GM18498 (cell line): ENCODE measurements around the gene HCLS1.
"Not testable (repeated sequence)": the region's sequence is repeated elsewhere in the genome, so short reads cannot be mapped to it uniquely, and the experiment has no call there.

Experiments used
- ATAC-seq: cut with Tn5 transposase; IDR thresholded peaks from one replicate; pipeline ENCODE4 v1.9.1; 2021; ENCODE audit warnings: mild to moderate bottlenecking, moderate library complexity; ENCODE audit not compliant: unreplicated experiment

The HCLS1 gene, protein sequence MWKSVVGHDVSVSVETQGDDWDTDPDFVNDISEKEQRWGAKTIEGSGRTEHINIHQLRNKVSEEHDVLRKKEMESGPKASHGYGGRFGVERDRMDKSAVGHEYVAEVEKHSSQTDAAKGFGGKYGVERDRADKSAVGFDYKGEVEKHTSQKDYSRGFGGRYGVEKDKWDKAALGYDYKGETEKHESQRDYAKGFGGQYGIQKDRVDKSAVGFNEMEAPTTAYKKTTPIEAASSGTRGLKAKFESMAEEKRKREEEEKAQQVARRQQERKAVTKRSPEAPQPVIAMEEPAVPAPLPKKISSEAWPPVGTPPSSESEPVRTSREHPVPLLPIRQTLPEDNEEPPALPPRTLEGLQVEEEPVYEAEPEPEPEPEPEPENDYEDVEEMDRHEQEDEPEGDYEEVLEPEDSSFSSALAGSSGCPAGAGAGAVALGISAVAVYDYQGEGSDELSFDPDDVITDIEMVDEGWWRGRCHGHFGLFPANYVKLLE

DNA sequence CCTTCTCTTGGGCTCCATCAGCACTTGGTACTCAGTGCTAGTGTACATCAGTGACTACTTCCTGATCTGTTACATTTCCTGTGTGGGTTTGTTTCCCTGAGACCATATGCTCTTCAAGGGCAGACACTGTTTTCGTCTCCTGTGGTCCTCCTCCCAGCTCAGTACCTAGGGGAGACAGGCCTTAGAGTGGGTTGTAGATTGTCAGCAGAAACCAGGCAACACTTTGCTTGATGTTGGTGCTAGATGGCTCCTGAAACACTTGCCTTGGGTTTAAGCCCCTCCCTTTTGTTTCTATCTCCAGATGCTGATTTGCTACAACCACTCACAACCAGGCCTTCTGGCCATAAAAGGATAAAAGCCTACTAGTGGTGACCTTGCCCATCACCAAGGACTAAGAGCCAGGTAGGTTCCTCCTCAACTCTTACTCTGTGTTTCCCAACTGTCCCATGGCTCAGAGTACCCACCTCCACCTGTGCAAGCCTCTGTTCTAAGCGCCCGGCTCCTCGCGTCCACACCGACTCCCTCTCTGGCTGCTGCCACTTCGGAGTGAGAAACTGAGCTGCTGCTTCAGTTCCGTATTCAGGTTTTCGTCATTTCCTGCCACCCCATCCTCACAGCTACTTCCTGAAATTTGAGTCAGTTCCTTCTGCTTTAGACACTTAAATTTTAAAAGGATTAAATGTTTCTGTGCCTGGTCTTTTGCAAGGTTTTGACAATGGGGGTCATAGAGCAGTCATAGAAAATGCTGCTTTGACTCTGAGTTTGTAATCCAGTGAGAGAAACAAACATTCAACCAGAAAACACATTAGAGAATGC, at the start of gene HCLS1:
Gene HCLS1, minus strand, starts transcription at position 548 of the 816 bp plus-strand sequence. CDS start 2,556 bp downstream, outside the sequence.
- ATAC-seq: peak; percentile 85

DNA sequence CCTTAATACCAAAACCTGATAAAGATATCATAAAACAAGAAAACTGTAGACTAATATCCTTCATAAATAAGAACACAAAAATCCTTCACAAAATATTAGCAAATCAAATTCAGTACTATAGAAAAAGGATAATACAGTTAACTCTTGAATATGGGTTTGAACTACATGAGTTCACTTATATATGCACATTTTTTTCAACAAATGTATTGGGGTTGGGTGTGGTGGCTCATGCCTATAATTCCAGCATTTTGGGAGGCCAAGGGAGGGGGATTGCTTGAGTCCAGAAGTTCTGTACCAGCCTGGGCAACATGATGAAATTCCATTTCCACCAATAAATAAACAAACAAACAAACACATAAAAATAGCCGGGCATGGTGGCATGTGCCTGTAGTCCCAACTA, 49.6 kb upstream of the HCLS1 start:
- ATAC-seq: no peak

DNA sequence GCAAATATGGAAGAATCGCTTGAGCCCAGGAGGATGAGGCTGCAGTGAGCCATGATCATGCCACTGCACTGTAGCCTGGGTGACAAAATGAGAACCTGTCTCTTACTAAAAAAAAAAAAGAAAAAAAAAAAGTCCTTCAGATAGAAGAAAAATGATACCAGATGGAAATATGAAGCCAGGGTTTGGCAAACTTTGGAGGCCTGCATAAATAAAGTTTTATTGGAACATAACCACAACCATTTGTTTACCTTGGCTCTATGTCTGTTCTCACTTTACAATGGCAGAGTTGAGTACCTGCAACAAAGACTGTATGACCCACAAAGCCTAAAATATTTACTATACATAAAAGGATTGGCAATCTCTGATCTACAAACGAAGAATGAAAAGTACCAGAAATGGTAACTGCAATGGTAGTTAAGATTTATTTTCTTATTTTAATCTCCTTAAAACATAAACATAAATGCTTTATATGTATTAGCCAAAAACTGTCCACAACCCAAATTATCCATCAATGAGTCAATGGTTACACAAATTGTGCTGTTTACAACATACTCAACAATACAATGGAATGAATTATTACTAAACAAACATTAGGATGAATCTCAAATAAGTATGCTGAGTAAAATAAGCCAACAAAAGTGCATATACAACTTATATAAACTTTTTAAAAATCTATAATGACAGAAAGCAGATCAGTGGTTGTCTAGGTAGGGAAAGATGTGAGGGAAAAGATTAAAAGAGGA, 47.0 kb upstream of the HCLS1 start:
- no peak for ATAC-seq

DNA sequence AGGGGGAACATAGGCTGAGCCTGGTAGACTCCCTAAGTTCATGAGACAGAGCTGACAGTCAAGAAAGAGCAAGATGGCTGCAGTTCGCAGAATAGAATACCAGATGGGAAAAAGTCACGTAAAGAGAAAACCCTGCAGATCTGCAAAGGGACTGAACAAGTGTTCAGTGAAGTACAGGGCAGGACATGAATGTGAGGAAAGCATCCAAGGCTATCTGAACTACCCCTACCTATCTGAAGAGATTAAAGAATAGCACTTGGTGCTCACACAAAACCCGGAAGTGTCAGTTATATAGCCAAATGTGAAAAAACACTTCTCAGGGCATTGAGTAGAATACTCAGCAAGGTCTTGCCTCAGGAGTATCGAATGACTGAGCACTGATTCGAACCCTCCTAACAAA, 44.8 kb upstream of the HCLS1 start:
- ATAC-seq: no peak

DNA sequence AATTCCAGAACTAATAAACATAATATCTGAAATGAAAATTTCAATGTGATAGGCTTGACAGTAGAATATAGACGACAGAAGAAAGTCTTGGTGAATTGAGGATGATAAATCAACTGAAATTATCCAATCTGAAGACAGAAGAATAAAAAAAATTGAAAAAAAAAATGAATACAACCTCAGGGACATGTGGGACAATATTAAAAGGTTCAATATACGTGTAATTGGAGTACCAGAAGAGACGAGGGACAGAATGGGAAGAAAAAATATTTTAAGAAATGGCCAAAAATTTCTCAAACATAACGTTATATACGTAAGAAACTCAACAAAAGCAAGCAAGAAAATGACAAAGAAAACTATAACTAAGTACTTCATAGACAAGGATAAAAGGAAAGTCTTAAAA, 43.3 kb upstream of the HCLS1 start:
- no peak for ATAC-seq

DNA sequence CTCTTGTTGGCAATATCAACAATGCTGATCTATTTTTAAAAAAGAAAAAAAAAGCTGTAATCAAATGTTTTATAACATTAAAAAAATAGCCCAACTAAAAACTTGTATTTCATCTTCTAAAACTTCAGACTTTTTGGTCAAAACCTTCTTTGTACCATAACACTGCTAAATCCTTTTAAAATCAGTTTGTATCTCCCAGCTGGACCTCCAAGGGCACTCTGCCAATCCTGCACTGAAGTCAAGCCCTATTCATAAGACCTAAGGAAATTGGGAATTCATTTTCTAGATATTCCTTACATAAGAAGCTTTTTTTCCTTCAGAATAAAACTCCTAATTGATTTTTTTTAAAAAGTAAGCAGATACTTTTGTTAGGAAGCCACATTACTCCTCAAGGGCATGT, 38.2 kb upstream of the HCLS1 start:
- no peak for ATAC-seq

DNA sequence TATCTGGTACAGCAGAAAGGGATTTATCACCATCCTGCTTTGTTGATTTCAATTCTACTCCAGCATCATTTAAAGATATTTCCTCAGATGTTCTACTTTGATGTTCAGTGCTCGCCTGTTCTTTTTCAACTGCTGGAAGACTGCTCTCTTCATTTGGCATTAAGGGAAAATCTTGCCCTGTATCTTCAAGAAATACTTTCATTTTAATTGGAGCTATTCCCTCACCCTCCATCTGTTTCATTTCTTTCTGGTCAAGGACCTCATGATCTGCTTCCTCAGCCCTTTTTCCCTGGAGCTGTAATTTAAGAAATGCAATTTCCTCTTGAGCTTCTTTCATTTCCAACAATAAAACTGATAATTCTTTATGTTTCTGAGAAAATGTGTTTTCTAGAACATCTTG, 37.8 kb upstream of the HCLS1 start:
- ATAC-seq: no peak

DNA sequence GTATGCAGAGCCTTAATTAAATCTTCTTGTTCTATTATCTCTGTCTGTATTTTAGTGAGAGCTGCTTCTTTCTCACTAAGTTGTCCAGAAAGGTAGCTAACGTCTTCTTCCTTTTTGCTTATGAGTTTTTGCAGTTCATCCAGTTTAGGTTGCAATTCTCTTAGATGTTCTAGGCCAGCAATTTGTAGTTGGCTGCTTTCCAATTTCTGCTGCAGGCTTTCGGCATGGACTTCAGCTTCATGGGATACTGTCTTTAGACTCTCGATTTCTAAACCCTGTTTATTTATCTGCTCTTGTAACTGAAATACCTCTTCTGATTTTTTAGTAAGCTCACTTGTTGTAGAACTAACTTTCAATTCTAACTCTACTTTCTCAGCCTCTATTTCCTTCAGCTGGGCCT, 35.5 kb upstream of the HCLS1 start:
- no peak for ATAC-seq

DNA sequence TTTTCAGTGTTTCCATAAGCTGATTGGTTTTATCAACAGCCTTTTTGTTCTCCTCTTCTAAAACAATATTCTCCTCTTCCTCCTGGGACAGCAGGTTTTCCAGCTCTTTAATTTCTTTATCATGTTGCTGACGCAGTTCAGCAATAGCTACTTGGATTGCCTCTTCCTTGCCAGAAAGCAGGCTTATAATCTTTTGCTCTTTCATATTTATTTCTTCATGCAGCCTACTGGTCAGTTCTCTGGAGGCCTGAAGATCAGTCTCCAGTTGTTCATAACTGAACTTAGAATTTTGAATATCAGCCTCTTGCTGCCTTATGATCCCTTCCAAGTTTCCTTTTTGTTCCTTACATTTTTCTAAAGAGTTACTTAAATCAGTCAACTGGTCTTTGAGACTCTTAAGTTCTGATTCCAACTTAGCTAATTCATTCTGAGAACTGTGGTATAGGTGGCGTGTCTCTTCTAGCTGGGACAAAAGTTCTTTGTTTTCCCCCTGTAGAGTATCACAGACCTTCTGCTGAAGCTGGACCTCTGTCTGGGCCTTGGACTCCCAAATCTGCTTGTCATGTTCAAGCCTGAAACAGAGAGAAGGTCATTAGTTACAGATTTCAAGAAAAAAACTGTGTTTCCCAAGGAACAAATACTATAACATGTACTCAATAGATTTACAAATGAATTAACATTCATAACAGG, 31.5 kb upstream of the HCLS1 start:
- ATAC-seq: no peak

DNA sequence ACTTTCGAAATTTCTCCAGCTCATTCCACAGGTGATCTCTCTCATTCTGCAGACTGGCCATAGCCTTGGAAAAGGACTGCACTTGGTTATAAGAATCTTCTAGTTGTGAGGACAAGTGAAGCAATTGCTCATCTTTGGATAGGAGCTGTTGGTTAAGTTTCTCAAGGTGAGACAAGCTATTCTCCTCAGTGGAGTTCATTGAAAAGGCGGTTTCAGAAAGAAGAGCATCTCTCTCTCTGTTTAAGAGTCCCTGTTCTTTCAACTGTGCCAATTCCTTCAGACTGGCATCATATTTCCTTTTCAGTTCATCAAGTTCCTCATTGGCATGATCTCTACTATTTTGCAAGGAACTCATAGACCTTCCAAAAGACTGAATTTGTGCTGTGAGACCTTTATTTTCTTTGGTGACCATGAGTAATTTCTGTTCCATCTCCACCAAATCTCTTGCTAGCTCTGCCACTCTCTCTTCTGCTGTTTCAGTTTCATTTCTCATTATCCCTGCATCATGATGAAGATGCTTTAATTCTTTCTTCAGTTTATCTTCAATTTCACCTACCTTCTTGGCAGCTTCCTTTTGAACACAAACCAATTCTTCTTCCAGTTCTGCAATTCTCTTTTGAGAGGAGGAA, 30.2 kb upstream of the HCLS1 start:
- ATAC-seq: peak; percentile 74

DNA sequence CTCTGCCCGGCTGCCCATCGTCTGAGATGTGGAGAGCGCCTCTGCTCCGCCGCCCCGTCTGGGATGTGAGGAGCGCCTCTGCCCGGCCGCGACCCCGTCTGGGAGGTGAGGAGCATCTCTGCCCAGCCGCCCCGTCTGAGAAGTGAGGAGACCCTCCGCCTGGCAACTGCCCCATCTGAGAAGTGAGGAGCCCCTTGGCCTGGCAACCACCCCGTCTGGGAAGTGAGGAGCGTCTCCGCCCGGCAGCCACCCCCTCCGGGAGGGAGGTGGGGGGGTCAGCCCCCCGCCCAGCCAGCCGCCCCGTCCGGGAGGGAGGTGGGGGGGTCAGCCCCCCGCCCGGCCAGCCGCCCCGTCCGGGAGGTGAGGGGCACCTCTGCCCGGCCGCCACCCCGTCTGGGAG, 28.0 kb upstream of the HCLS1 start:
- ATAC-seq: not testable (repeated sequence)

DNA sequence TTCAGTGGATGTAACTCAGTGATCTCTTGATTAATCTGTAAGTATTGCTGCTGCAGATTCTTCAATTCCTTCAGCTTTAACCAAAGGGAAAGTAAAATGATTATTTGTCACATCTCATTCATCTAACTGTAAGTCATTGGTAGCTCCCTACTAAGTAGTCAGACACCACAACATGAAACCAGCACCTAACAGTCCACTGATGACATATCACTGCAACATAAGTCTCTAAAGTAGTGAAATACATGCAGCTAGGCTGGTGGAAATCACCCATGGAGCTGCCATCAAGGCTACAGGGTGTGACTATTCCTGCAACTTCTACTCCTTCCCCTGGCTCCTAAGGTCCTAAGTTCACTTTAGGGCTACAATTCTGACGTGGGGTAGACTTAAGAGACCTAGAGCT, 21.1 kb upstream of the HCLS1 start:
- no peak for ATAC-seq

DNA sequence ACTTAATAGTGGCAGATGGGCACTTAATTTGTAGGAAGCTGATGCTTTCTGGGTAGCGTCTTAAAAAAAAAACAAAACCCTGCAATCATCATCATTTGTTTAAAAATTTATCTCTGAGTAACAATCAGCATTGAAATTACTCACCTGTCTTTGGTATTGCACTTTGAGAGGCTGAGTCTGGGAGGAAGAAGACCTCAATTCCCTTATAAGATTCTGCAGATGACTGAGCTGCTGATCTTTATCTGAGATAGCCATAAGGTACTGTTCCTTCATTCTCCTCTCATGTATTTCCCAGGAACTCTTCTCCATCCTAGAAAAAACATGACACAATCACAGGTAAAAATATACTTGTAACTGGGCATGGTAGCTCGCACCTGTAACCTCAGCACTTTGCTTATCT, 16.4 kb upstream of the HCLS1 start:
- no peak for ATAC-seq

DNA sequence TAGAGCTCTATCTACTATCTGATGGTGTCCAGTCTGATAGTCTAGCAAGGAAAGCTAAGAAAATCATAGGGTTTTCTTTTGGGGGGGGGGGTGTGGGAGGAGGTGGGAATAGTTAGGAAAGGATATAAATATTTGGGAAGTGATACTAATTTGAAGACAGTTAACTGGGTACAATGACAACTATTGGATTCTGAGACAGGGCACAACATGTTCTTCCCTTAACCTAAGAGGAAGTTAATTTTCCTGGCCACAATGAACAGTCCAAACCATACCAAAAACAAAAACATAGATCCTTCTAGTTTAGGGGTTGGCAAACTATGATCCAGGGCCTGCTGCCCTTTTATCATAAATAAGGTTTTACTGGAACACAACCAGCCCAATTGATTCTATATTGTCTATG, 10.0 kb upstream of the HCLS1 start:
- ATAC-seq: no peak

DNA sequence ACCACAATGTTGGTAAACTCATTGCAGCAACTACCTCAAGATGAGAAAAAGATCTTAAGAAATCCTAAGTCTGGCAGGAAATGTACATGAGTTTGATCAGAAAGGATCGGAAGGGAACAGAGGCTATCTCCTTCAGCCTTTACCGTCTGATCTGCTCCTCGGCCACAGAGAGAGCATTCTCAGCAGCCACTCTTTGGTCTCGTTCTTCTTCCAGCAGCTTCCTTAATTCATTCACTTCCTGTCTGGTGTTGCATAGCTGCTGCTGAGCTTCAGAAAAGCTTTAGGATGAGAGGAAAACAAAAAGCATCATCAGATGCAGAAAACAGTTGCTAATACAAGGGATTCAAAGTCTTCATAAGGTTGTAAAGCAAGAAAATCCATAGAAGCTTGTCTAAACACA, 6.6 kb upstream of the HCLS1 start:
- no peak for ATAC-seq

DNA sequence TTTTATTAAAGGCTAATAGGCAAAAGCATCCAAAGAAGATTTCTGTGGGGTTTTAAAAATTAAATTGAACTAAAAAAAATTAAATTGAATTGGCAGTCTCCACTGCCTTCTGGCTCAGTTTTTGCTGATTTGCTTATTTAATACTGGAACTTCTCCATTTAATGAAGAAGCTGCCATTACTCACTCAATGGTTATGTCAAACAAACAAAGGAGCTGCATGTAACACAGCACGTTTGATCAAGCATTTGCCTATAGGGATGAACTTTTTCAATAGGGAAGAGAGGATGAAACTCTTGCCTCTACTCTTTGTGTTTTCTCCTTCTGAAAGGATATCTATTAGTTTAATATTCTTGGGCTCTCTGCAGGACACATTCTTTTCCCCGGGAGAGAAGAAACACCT, 4.8 kb upstream of the HCLS1 start:
- ATAC-seq: no peak

DNA sequence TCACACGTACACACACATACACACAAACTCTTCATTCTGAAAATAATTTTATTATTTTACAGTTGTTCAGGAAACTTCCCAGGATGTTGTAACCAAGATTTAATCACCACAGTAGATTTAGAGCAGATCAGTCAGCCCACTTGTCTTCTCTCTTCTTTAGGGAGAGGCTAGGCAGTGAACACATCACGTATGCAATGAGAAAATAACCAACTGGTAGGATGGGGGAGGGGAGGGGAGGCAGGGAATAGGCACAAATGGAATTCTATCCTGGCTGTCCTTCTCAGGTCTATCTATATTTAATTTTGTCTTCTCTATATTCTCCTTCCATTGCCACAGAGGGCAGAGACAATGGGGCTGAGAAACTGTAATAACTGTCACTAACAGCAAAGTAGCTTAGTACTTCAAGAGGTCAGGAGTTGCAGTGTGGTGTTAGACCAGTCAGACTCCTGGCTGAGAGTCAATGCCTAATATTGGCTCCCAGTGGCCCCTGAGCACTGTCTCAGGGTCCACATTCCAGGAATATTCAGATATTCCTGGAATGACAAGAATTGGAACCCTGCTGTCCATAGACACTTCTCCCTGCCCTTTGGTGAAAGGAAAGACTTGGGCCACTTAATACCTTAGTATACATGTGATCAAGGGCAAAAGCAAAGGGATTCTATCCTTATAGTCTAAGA, 2.6 kb upstream of the HCLS1 start:
- no peak for ATAC-seq

DNA sequence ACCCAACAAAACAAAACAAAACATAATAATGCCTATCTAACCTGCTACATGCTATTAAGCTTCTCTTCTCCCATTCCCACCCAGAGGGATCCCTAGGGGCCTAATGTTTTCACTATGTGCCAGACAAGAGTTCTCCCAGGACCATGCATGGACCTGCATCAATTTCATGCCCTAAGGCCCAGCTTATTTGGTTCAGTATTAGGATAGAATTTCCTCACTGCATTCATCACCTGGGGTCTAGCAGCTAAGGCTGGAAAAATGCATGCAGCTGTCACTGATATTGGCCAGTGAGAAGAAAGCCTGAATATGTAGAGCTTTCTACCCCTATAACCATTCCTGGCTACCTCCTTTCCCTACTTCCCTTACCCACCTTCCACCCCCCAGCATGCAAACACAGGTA, 2.0 kb upstream of the HCLS1 start:
- ATAC-seq: no peak

DNA sequence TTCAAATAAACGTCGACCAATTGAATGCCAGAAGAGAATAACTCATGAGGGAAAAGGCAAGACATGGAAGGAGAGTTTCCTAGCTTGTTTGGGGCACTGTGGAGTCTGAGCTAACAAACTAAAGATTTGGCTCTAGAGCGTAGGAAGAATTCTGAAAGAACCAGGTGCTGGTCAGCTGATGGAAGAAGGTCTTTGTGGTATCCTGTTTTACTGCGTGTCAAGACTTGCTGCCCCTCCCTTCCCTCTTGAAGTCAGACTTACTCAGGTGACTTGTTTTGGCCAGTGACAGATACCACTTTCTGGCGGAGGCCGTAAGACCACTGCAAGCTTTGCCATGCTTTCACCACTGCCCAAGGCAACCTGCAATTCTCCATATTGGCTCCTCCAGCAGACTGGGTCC, 673 bp upstream of the HCLS1 start:
- no peak for ATAC-seq

DNA sequence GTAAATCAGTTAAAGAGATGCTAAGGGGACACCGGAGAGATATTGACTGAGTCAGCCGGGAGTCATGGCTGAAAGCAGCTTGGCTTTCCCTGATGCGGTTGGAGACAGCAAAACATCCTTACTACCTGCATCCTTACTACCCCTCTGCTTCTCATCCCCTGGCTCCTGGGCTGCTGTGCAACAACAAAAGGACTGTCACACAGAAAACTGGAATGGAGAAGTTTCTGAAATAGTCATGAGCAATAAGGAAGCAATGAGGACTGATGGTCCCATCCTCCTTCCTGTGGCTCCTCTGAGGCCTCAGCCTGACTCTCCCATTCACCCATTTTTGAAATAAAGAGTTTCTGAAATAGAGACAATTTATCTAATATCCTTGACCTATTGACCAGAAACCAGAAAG, 1.1 kb downstream of the HCLS1 start:
- ATAC-seq: no peak
